ENCODE data around the gene ROS1.

GRCh38 chr6:117359581-117359980, 66.2 kb downstream of the ROS1 start:
- TF ChIP-seq CTCF (IDR thresholded peaks at IDR 0.05) (no peak), POLR2A (IDR thresholded peaks at IDR 0.05) (no peak)
